SK-N-SH (cell line): ENCODE data around the gene DCDC1.
"Not testable (repeated sequence)": the region's sequence is repeated elsewhere in the genome, so short reads cannot be mapped to it uniquely, and the experiment has no call there.

Experiments used
- FOXM1 ChIP-seq: IDR thresholded peaks from 2 replicates; pipeline ENCODE4 v1.4.0; 2012; ENCODE audit warnings: low read depth, mild to moderate bottlenecking
- NFIC ChIP-seq: IDR thresholded peaks from 2 replicates; pipeline ENCODE4 v1.4.0; 2012; ENCODE audit warnings: borderline replicate concordance

GRCh38 chr11:31273527-31273926, 96.0 kb downstream of the DCDC1 start:
- TF ChIP-seq NFIC, FOXM1: not testable (repeated sequence)
